K562 (cell line): Measurements from ENCODE around the gene P2RY6. TPM values are rescaled to one million over a fixed set of nuclear protein-coding genes. Genes with fewer than 3 reads are reported as not detected.

ENCODE experiments used
- ATAC-seq: fragments of 200-7000 bp; cut with Tn5 transposase; 3 replicates; pipeline ENCODE4 v1.9.1; 2020; ENCODE audit warnings: moderate library complexity
- BruUV-seq: library from RNA; stranded (reverse); fragments of 400-500 nt; replicated peaks from 2 replicates; lab custom pipeline; 2021; lab: Mats Ljungman, UMichigan
- CTCF ChIA-PET: fragments of 300-600 bp; formaldehyde crosslinking; extraction: SDS; loops from one replicate; lab custom pipeline; 2021; ENCODE audit warnings: low intra/inter-chr PET ratio; lab: Yijun Ruan, JAX
- POLR2A ChIA-PET: fragments of 300-600, 350-650 bp; sonication (Branson Sonifier 250); formaldehyde crosslinking; extraction: SDS; loops from one replicate; lab custom pipeline; 2021; ENCODE audit warnings: antibody characterized with exemption, inconsistent platforms; lab: Yijun Ruan, JAX
- DNase-seq, 4 experiments: peaks; one replicate each; pipeline versions ENCODE4 v3.0.0 to v3.0.0-alpha.2; 2011 to 2018; ENCODE audit warnings: low spot score in 3 of 4, mixed read lengths in 3 of 4; ENCODE audit errors: extremely low read depth in 1 of 4
- FAIRE-seq: peaks from 2 replicates; lab custom pipeline; 2011; peaks lifted over from hg19 to GRCh38; lab: Jason Lieb, UNC
- H2AFZ ChIP-seq: 2 replicates; pipeline ENCODE4 v1.6.0; 2011; ENCODE audit warnings: low read depth, low read length, control low read depth, inconsistent platforms
- H3K27ac ChIP-seq: fragments of 200-600 bp; 3 replicates; pipeline ENCODE4 v1.8.0; 2011; ENCODE audit warnings: low read depth, mild to moderate bottlenecking, control low read depth, inconsistent platforms, low read length, moderate library complexity, mixed read lengths; ENCODE audit errors: extremely low read depth
- H3K27me3 ChIP-seq, 2 experiments: fragments of 300-600 bp in 1 of 2; 2 replicates in 1 of 2; 3 replicates in 1 of 2; pipeline versions ENCODE4 v1.6.0 to v1.8.0; 2011; ENCODE audit warnings: inconsistent platforms in 2 of 2, low read length in 2 of 2, mild to moderate bottlenecking in 1 of 2, mixed read lengths in 1 of 2, moderate library complexity in 1 of 2; ENCODE audit not compliant: control insufficient read depth in 2 of 2, insufficient read depth in 2 of 2
- H3K36me3 ChIP-seq: fragments of 300-600 bp; 3 replicates; pipeline ENCODE4 v1.8.0; 2011; ENCODE audit warnings: mild to moderate bottlenecking, low read length, inconsistent platforms; ENCODE audit not compliant: control insufficient read depth, insufficient read depth
- H3K4me1 ChIP-seq, 2 experiments: fragments of 200-600 bp in 1 of 2; replicated peaks in 1 of 2; 2 replicates in 1 of 2; 3 replicates in 1 of 2; pipeline versions ENCODE4 v1.5.1 to v1.8.0; 2011; ENCODE audit warnings: inconsistent platforms in 2 of 2, low read length in 2 of 2, mild to moderate bottlenecking in 1 of 2, mixed read lengths in 1 of 2, moderate library complexity in 1 of 2; ENCODE audit not compliant: control insufficient read depth in 2 of 2, insufficient read depth in 2 of 2
- H3K4me2 ChIP-seq: 2 replicates; pipeline ENCODE4 v1.6.1; 2011; ENCODE audit warnings: low read length, control low read depth, inconsistent platforms, mixed read lengths; ENCODE audit not compliant: insufficient read depth
- H3K4me3 ChIP-seq: fragments of 200-600 bp; sonication (generic), shearing (Covaris generic); 2 replicates; pipeline ENCODE4 v1.5.1; 2016; ENCODE audit warnings: control low read depth, inconsistent platforms
- H3K79me2 ChIP-seq: fragments of 200-600 bp; 3 replicates; pipeline ENCODE4 v1.8.0; 2011; ENCODE audit warnings: low read length, inconsistent platforms; ENCODE audit not compliant: control insufficient read depth, insufficient read depth
- H3K9ac ChIP-seq, 2 experiments: 2 replicates each; pipeline versions ENCODE4 v1.6.0 to v1.6.1; 2011; ENCODE audit warnings: low read depth in 2 of 2, low read length in 2 of 2, control low read depth in 1 of 2, inconsistent platforms in 1 of 2, mild to moderate bottlenecking in 1 of 2, mixed read lengths in 1 of 2; ENCODE audit not compliant: insufficient read depth in 1 of 2
- H3K9me1 ChIP-seq: one replicate; pipeline ENCODE4 v1.6.0; 2011; ENCODE audit warnings: inconsistent platforms, mild to moderate bottlenecking, low read length, moderate library complexity; ENCODE audit not compliant: control insufficient read depth, insufficient read depth
- H3K9me3 ChIP-seq: replicated peaks from 2 replicates; pipeline ENCODE4 v1.5.1; 2011; ENCODE audit warnings: low read depth, low read length, inconsistent platforms; ENCODE audit not compliant: control insufficient read depth, insufficient read depth
- H4K20me1 ChIP-seq: replicated peaks from 2 replicates; pipeline ENCODE4 v1.6.1; 2011; ENCODE audit warnings: low read length, inconsistent platforms, mixed read lengths; ENCODE audit not compliant: control insufficient read depth, insufficient read depth
- BDP1 ChIP-seq: IDR thresholded peaks from 3 replicates; pipeline ENCODE4 v1.6.1; 2011; ENCODE audit not compliant: insufficient read length, insufficient read depth
- CXXC5 ChIP-seq: fragments of 250-450 bp; sonication (Bioruptor Pico); IDR thresholded peaks from 2 replicates; pipeline ENCODE4 v1.8.0; 2022; ENCODE audit warnings: inconsistent platforms, mild to moderate bottlenecking, moderate library complexity
- HDAC6 ChIP-seq: IDR thresholded peaks from 2 replicates; pipeline ENCODE4 v1.6.1; 2012; ENCODE audit warnings: low read depth, mild to moderate bottlenecking, control low read depth, inconsistent platforms, low read length, moderate library complexity
- LCOR ChIP-seq: sonication (generic); formaldehyde crosslinking; IDR thresholded peaks from 2 replicates; pipeline ENCODE4 v1.8.0; 2022; ENCODE audit warnings: mild to moderate bottlenecking, missing genetic modification reagents
- NCOA4 ChIP-seq: fragments of 450-650 bp; IDR thresholded peaks from 2 replicates; pipeline ENCODE4 v1.6.1; 2018; ENCODE audit warnings: mild to moderate bottlenecking; ENCODE audit not compliant: partially characterized antibody
- NFYB ChIP-seq: IDR thresholded peaks from 2 replicates; pipeline ENCODE4 v1.6.1; 2011; ENCODE audit warnings: mild to moderate bottlenecking, moderate library complexity; ENCODE audit not compliant: insufficient read length; ENCODE audit errors: extremely low read depth
- RAD51 ChIP-seq: fragments of 450-650 bp; IDR thresholded peaks from 2 replicates; pipeline ENCODE4 v1.7.1; 2016; ENCODE audit warnings: low read depth, mild to moderate bottlenecking, borderline replicate concordance
- RBM15 ChIP-seq: fragments of 200-400 bp; formaldehyde crosslinking; IDR thresholded peaks from 2 replicates; pipeline ENCODE4 v1.6.1; 2018; ENCODE audit warnings: mild to moderate bottlenecking, low read length, moderate library complexity; ENCODE audit not compliant: insufficient read depth
- SIN3B ChIP-seq: fragments of 450-650 bp; IDR thresholded peaks from 2 replicates; pipeline ENCODE4 v1.6.1; 2017; ENCODE audit warnings: low read depth, mild to moderate bottlenecking, moderate library complexity
- SP1 ChIP-seq: sonication (generic); formaldehyde crosslinking; IDR thresholded peaks from 2 replicates; pipeline ENCODE4 v1.8.1; 2022; ENCODE audit warnings: mild to moderate bottlenecking, missing genetic modification reagents
- TEAD1 ChIP-seq, 2 experiments: fragments of 450-650 bp in 1 of 2; sonication (generic) in 1 of 2; formaldehyde crosslinking; IDR thresholded peaks; 2 replicates each; pipeline versions ENCODE4 v1.4.0 to v1.8.0; 2020 to 2022; ENCODE audit warnings: mild to moderate bottlenecking in 2 of 2, missing genetic modification reagents in 1 of 2
- ZNF445 ChIP-seq: fragments of 250-450 bp; sonication (Bioruptor Pico); IDR thresholded peaks from 2 replicates; pipeline ENCODE4 v1.4.0; 2020; ENCODE audit warnings: low read depth, mild to moderate bottlenecking, moderate library complexity
- ZNF584 ChIP-seq: fragments of 200-800 bp; sonication (Bioruptor generic); IDR thresholded peaks from 2 replicates; pipeline ENCODE4 v1.6.1; 2016; ENCODE audit warnings: low read depth, mild to moderate bottlenecking, missing genetic modification characterization, missing compliant biosample characterization
- ZNF79 ChIP-seq: fragments of 250-450 bp; sonication (Bioruptor Pico); IDR thresholded peaks from 2 replicates; pipeline ENCODE4 v1.4.0; 2020; ENCODE audit warnings: low read depth, mild to moderate bottlenecking, moderate library complexity
- WGBS: fragments of 100-300 bp; shearing (Covaris generic); methylation state at CpG from one replicate; pipeline ENCODE4 v1.1.6; 2016; ENCODE audit warnings: low coverage, mixed read lengths; ENCODE audit not compliant: insufficient coverage; ENCODE audit errors: missing lambda C conversion rate; 5-methylcytosine and 5-hydroxymethylcytosine counted together
- in situ Hi-C: fragments of 300-500 bp; cut with MboI; formaldehyde crosslinking; loops from 4 replicates; pipeline ENCODE4 v1.15.0; 2018; ENCODE audit warnings: inconsistent platforms, mixed read lengths
- intact Hi-C: fragments of 100-400 bp; cut with micrococcal nuclease; formaldehyde crosslinking; loops from 2 replicates; pipeline ENCODE4 v1.14.2; 2022
- polyA plus RNA-seq, 8 experiments: library from polyadenylated mRNA; depleted of rRNA in 4 of 8; stranded (reverse) in 5 of 8; unstranded in 3 of 8; fragments of >200 nt; fragmentation: Nextera tagmentation in 2 of 8; fragmentation: Illumina TruSeq in 1 of 8; extraction: Ambion mirVana in 2 of 8; extraction: Trizol in 1 of 8; gene quantifications; 2 replicates each; pipeline versions ENCODE4 v1.2.1 to v1.2.3, GENCODE V29; 2011 to 2014; ENCODE audit warnings: inconsistent platforms in 1 of 8, missing spikeins in 1 of 8
- total RNA-seq, 7 experiments: library from RNA; depleted of rRNA in 6 of 7; stranded (reverse); fragments of >200 nt in 6 of 7; fragmentation: Illumina TruSeq in 2 of 7; extraction: Trizol in 2 of 7; gene quantifications; 2 replicates each; pipeline versions ENCODE4 v1.2.1 to v1.2.3, GENCODE V29; 2011 to 2021; ENCODE audit warnings: low replicate concordance in 1 of 7
- TF ChIP-seq, protein P1 (sequence below): sonication (generic); formaldehyde crosslinking; IDR thresholded peaks from 2 replicates; pipeline ENCODE4 v1.8.1; 2023; ENCODE audit warnings: mild to moderate bottlenecking, missing genetic modification reagents, moderate library complexity
- TF ChIP-seq, protein P2 (sequence below): fragments of 450-650 bp; formaldehyde crosslinking; IDR thresholded peaks from 2 replicates; pipeline ENCODE4 v1.4.0; 2020; ENCODE audit warnings: mild to moderate bottlenecking, moderate library complexity
- TF ChIP-seq, protein P3 (sequence below): fragments of 450-650 bp; IDR thresholded peaks from 2 replicates; pipeline ENCODE4 v1.6.1; 2017; ENCODE audit warnings: antibody characterized with exemption
- TF ChIP-seq, protein P4 (sequence below): fragments of 200-800 bp; sonication (Bioruptor generic); IDR thresholded peaks from 2 replicates; pipeline ENCODE4 v1.6.1; 2017; ENCODE audit warnings: missing genetic modification characterization, missing compliant biosample characterization

The P2RY6 gene
- total and polyA plus RNA-seq, 9 of the 15 experiments (the other 6 are each of a cell fraction or from before 2014, with no cell fraction given), result not detected

DNA sequence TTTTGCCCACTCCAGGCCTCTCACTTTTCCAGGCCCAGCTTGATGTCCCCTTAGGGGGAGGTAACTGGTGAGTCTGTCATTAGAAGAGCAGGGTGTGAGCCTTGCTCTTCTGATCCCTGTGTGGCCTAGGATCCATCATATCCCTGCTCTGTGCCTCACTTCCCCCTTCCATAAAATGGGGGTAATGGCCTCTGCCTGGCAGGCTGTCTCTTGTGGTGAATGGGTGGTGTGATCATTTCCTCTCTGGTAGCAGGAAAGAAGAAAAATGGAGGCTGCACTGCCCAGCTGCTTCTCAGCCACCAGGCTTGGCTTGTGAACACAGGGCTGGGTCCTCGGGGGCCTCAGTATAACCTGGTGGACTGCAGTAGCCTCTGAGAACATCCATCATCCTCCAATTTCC is 41.5 kb downstream of the P2RY6 start:
- Histone ChIP-seq H3K36me3 (no peaks in the 10 kb centered on the region), H3K27me3 (peaks cover 6 to 37% of the 10 kb centered on the region in 2 experiments; a peak in 3 of 5 replicates), H3K9me1 (no peaks in the 10 kb centered on the region), H3K79me2 (no peaks in the 10 kb centered on the region), H3K4me2 (no peak overlapping the region), H3K4me1 (peaks cover 3 to 11% of the 10 kb centered on the region in 2 experiments; a peak in 3 of 5 replicates), H3K9me3 (no peaks in the 10 kb centered on the region), H4K20me1 (peaks cover 6% of the 10 kb centered on the region; the same call in 1 of the 2 replicates), H3K27ac (no peak overlapping the region), H2AFZ (no peak overlapping the region), H3K4me3 (no peak overlapping the region), H3K9ac (no peak overlapping the region)
- in situ Hi-C loops, result no loop called here
- ATAC-seq (no peak), FAIRE-seq (no peak), DNase-seq (no peak)
- WGBS, result 36% methylated on average over 1 of the region's 1 CpG
- BruUV-seq, result no TSS peak
- POLR2A ChIA-PET, result interaction anchor here (0.6 kb wide), 1 partner anchor 87 kb away, joined by 3 read pairs; no protein-coding TSS in a partner anchor
- CTCF ChIA-PET, result no interaction called here
- intact Hi-C loops, result no loop called here
- TF ChIP-seq, protein P1, sequence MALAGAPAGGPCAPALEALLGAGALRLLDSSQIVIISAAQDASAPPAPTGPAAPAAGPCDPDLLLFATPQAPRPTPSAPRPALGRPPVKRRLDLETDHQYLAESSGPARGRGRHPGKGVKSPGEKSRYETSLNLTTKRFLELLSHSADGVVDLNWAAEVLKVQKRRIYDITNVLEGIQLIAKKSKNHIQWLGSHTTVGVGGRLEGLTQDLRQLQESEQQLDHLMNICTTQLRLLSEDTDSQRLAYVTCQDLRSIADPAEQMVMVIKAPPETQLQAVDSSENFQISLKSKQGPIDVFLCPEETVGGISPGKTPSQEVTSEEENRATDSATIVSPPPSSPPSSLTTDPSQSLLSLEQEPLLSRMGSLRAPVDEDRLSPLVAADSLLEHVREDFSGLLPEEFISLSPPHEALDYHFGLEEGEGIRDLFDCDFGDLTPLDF (CRISPR knock-in tag), result no peak
- TF ChIP-seq ZNF445 (CRISPR knock-in tag) (no peak), SIN3B (no peak), HDAC6 (no peak), NFYB (no peak), BDP1 (no peak), SP1 (CRISPR knock-in tag) (no peak), RAD51 (no peak), TEAD1 (CRISPR knock-in tag; IDR thresholded peaks at IDR 0.05) (no peak), ZNF584 (CRISPR knock-in tag) (no peak), LCOR (CRISPR knock-in tag) (no peak), RBM15 (no peak), CXXC5 (no peak), NCOA4 (no peak), ZNF79 (no peak)
- TF ChIP-seq, protein P2, sequence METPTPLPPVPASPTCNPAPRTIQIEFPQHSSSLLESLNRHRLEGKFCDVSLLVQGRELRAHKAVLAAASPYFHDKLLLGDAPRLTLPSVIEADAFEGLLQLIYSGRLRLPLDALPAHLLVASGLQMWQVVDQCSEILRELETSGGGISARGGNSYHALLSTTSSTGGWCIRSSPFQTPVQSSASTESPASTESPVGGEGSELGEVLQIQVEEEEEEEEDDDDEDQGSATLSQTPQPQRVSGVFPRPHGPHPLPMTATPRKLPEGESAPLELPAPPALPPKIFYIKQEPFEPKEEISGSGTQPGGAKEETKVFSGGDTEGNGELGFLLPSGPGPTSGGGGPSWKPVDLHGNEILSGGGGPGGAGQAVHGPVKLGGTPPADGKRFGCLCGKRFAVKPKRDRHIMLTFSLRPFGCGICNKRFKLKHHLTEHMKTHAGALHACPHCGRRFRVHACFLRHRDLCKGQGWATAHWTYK, result no peak
- TF ChIP-seq, protein P3, sequence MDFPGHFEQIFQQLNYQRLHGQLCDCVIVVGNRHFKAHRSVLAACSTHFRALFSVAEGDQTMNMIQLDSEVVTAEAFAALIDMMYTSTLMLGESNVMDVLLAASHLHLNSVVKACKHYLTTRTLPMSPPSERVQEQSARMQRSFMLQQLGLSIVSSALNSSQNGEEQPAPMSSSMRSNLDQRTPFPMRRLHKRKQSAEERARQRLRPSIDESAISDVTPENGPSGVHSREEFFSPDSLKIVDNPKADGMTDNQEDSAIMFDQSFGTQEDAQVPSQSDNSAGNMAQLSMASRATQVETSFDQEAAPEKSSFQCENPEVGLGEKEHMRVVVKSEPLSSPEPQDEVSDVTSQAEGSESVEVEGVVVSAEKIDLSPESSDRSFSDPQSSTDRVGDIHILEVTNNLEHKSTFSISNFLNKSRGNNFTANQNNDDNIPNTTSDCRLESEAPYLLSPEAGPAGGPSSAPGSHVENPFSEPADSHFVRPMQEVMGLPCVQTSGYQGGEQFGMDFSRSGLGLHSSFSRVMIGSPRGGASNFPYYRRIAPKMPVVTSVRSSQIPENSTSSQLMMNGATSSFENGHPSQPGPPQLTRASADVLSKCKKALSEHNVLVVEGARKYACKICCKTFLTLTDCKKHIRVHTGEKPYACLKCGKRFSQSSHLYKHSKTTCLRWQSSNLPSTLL, result no peak
- TF ChIP-seq, protein P4, sequence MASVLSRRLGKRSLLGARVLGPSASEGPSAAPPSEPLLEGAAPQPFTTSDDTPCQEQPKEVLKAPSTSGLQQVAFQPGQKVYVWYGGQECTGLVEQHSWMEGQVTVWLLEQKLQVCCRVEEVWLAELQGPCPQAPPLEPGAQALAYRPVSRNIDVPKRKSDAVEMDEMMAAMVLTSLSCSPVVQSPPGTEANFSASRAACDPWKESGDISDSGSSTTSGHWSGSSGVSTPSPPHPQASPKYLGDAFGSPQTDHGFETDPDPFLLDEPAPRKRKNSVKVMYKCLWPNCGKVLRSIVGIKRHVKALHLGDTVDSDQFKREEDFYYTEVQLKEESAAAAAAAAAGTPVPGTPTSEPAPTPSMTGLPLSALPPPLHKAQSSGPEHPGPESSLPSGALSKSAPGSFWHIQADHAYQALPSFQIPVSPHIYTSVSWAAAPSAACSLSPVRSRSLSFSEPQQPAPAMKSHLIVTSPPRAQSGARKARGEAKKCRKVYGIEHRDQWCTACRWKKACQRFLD (CRISPR knock-in tag), result no peak
